ENCODE results near the gene LRIG1.

DNA sequence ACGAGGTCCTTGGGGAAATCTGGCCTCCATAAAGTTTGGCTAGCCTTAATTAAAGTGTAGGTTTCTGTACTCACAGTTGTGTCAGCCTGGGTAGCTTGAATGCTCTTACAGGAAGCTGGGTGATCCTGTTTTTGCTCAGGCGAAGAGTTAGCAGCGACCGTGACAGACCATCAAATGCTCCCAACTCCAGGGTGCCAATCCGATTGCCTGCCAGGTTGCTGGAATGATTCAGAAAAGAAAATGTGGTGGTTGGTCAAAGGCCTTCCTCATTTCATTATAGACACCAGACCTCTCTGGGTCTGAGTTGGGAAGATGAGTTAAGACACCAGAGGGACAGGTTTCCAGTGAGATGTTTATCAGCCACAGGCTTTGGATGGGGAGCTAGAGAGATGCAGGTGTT is 86.0 kb downstream of the LRIG1 start:
- TF ChIP-seq, protein P1, sequence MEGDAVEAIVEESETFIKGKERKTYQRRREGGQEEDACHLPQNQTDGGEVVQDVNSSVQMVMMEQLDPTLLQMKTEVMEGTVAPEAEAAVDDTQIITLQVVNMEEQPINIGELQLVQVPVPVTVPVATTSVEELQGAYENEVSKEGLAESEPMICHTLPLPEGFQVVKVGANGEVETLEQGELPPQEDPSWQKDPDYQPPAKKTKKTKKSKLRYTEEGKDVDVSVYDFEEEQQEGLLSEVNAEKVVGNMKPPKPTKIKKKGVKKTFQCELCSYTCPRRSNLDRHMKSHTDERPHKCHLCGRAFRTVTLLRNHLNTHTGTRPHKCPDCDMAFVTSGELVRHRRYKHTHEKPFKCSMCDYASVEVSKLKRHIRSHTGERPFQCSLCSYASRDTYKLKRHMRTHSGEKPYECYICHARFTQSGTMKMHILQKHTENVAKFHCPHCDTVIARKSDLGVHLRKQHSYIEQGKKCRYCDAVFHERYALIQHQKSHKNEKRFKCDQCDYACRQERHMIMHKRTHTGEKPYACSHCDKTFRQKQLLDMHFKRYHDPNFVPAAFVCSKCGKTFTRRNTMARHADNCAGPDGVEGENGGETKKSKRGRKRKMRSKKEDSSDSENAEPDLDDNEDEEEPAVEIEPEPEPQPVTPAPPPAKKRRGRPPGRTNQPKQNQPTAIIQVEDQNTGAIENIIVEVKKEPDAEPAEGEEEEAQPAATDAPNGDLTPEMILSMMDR (IDR thresholded peaks at IDR 0.05), result no peak
- no peak for TF ChIP-seq POLR2A (IDR thresholded peaks at IDR 0.05)

Measured in tibial nerve (tissue), 3 donors.